Astrocyte (in vitro differentiated cells and primary cell): ENCODE measurements around the gene STX5.

Experiments
- CTCF ChIP-seq: IDR thresholded peaks from 2 replicates; pipeline ENCODE4 v1.5.1; 2011; ENCODE audit warnings: low read depth, mild to moderate bottlenecking, inconsistent platforms, low read length, moderate library complexity; ENCODE audit not compliant: insufficient read depth
- EZH2 ChIP-seq: IDR thresholded peaks from 2 replicates; pipeline ENCODE4 v1.6.1; 2012; ENCODE audit warnings: mild to moderate bottlenecking, low read length, inconsistent platforms; ENCODE audit not compliant: insufficient read depth

- no peak for TF ChIP-seq CTCF
- TF ChIP-seq EZH2 = no peak
These were observed 47.6 kb upstream of the STX5 start for GRCh38 chr11:62879235-62879978.
